Cardiac muscle cell (in vitro differentiated cells and primary cell): ENCODE data around the gene TSEN54. TPM values are rescaled to one million over a fixed set of nuclear protein-coding genes. Genes with fewer than 3 reads are reported as not detected.

Experiments
- DNase-seq, 2 donors: peaks; one replicate each; pipeline versions ENCODE4 v3.0.0 to v3.0.0-alpha.2; 2010 to 2017; ENCODE audit warnings: low read depth in 1 of 2, low spot score in 1 of 2
- H3K27ac ChIP-seq: fragments of 200-600 bp; sonication (generic); 2 replicates; pipeline ENCODE4 v1.5.1; 2016
- H3K27me3 ChIP-seq: fragments of 200-600 bp; sonication (generic); 2 replicates; pipeline ENCODE4 v1.6.0; 2016; ENCODE audit warnings: control low read depth
- H3K36me3 ChIP-seq: fragments of 200-600 bp; sonication (generic); 2 replicates; pipeline ENCODE4 v1.5.1; 2016; ENCODE audit warnings: control low read depth
- H3K4me1 ChIP-seq: fragments of 200-600 bp; sonication (generic); 2 replicates; pipeline ENCODE4 v1.8.1; 2017; ENCODE audit warnings: low read depth, mild to moderate bottlenecking, mixed run types
- H3K4me3 ChIP-seq: fragments of 200-600 bp; sonication (generic); 2 replicates; pipeline ENCODE4 v1.5.1; 2016; ENCODE audit warnings: mild to moderate bottlenecking
- H3K9me3 ChIP-seq: fragments of 200-600 bp; sonication (generic); 2 replicates; pipeline ENCODE4 v1.5.1; 2017; ENCODE audit warnings: low read depth, mild to moderate bottlenecking, control low read depth
- polyA plus RNA-seq: library from polyadenylated mRNA; unstranded; fragments of >200 nt; fragmentation: Nextera tagmentation; extraction: Ambion mirVana; gene quantifications from 2 replicates; pipeline ENCODE4 v1.2.1, GENCODE V29; 2016
- total RNA-seq: library from RNA; depleted of rRNA; stranded (reverse); fragments of >200 nt; gene quantifications from 2 replicates; pipeline ENCODE4 v1.2.3, GENCODE V29; 2016
- TF ChIP-seq, protein P1 (sequence below): IDR thresholded peaks from 2 replicates; pipeline ENCODE4 v1.5.1; 2012; ENCODE audit warnings: low read depth, mild to moderate bottlenecking, low read length

Gene TSEN54
- total and polyA plus RNA-seq, 2 experiments from 2014 or later, result 64.4 to 70.5 TPM

DNA sequence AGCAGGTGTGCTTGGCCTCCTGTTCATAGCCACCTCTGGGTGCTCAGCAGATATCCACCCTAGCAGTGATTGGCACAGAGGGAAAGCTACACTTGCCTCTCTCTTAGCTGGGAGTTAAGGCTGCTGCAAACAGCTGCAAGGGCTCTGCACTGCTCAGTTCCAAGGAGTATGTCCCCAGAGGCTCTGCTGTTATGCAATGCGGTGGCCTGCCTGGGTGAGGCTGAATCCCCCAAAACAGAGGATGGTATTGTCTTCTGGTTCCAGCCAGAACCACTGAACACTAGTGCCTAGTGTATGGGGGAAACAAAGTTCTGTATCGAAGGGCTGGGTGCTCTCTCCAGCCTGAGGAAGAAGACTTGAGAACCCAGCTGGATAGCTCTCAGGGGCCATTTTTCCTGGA lies 43.1 kb upstream of the TSEN54 start:
- no peaks in the 10 kb centered on the region for H3K36me3 ChIP-seq
- no peaks in the 10 kb centered on the region for H3K9me3 ChIP-seq
- no peak overlapping the region for H3K27ac ChIP-seq
- TF ChIP-seq, protein P1, sequence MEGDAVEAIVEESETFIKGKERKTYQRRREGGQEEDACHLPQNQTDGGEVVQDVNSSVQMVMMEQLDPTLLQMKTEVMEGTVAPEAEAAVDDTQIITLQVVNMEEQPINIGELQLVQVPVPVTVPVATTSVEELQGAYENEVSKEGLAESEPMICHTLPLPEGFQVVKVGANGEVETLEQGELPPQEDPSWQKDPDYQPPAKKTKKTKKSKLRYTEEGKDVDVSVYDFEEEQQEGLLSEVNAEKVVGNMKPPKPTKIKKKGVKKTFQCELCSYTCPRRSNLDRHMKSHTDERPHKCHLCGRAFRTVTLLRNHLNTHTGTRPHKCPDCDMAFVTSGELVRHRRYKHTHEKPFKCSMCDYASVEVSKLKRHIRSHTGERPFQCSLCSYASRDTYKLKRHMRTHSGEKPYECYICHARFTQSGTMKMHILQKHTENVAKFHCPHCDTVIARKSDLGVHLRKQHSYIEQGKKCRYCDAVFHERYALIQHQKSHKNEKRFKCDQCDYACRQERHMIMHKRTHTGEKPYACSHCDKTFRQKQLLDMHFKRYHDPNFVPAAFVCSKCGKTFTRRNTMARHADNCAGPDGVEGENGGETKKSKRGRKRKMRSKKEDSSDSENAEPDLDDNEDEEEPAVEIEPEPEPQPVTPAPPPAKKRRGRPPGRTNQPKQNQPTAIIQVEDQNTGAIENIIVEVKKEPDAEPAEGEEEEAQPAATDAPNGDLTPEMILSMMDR, result no peak
- no peak overlapping the region for H3K4me3 ChIP-seq
- peak in 1 of 2 donors; percentile 35 for DNase-seq
- H3K27me3 ChIP-seq, result no peaks in the 10 kb centered on the region
- H3K4me1 ChIP-seq, result peaks cover 35% of the 10 kb centered on the region

DNA sequence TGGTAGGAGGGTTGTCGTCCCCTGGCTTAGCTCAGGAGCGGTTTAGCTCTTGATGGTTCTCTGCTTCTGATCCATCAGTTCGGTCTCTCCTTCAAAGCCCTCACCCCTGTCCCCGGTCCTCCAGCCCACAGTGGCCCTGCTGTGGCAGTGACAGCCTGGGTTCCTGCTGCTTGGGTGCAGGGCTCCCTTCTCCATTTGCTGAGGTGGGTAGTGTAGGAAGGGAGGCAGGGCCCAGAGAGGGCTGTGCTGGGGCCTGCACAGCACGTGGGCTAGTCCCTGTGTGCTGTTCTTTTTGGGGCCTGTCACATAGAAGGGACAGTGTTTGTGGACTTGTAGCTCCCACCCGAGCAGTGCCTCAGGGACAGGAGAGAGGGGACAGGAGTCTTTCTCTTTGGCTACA lies 41.6 kb upstream of the TSEN54 start:
- no peak overlapping the region for H3K4me3 ChIP-seq
- no peak for DNase-seq
- TF ChIP-seq, protein P1, result no peak
- peak overlapping the region; percentile 89 for H3K27ac ChIP-seq
- H3K36me3 ChIP-seq, result no peaks in the 10 kb centered on the region
- no peaks in the 10 kb centered on the region for H3K27me3 ChIP-seq
- H3K4me1 ChIP-seq, result peaks cover 43% of the 10 kb centered on the region
- H3K9me3 ChIP-seq, result no peaks in the 10 kb centered on the region

DNA sequence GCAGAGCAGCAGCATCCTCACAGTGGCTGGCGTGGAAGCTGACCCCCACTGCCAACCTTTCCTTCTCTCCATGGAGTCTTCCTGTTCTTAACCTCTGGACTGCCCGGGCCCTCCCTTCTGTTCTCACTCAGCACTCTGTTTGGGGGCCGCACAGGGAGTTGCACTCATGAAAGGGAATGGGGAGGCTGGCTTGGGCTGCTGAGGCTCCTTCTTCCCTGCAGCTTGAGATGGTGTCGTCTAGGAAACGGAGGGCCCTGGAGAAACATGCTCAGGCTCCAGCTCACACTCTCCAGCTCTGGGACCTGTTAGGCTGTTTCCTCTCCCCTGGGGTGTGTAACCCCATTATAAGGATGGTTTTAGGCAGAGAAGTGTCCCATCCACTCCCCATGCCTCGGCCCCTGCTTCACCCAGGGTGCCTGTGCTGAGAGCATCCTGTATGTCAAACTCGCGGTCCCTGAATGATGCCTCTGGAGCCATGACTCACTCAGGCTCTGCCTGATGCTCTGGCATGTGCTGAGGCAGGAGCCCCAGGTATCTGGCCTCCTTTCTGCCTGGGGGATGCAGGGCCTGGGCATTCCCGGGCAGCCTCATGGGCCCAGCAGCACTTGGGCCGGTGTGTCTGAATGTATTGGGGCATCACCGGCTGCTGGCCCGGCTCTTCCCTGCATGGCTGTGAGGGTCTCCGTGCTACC lies 41.0 kb upstream of the TSEN54 start:
- Histone ChIP-seq H3K9me3 (no peaks in the 10 kb centered on the region), H3K36me3 (no peaks in the 10 kb centered on the region), H3K27ac (peak overlapping the region; percentile 89), H3K4me3 (no peak overlapping the region), H3K27me3 (no peaks in the 10 kb centered on the region), H3K4me1 (peaks cover 43% of the 10 kb centered on the region)
- DNase-seq, result no peak
- TF ChIP-seq, protein P1, result no peak

DNA sequence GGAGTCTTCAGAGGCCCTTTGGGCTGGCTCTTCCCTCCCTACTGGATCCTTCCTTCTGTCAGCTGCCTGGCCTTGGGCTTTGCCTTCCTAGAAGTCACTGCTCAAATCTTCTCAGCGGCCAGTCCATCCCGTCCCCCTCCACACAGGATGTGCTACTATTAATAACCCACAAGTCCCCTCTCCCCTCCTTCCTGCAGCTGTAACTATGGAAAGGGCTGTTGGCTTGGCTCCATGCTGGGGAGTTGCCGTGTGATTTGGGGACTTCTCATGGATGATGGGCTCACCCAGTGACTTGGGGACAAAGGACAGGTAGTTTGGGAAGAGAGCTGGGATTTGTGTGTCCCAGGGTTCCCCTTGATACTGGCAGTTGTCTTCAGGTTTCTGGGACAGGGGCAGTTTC lies 40.5 kb upstream of the TSEN54 start:
- TF ChIP-seq, protein P1, result no peak
- H3K27ac ChIP-seq, result peak overlapping the region; percentile 89
- H3K36me3 ChIP-seq, result no peaks in the 10 kb centered on the region
- H3K9me3 ChIP-seq, result no peaks in the 10 kb centered on the region
- no peak overlapping the region for H3K4me3 ChIP-seq
- H3K4me1 ChIP-seq, result peaks cover 43% of the 10 kb centered on the region
- peak; percentile 58 to 62 for DNase-seq
- H3K27me3 ChIP-seq, result no peaks in the 10 kb centered on the region

DNA sequence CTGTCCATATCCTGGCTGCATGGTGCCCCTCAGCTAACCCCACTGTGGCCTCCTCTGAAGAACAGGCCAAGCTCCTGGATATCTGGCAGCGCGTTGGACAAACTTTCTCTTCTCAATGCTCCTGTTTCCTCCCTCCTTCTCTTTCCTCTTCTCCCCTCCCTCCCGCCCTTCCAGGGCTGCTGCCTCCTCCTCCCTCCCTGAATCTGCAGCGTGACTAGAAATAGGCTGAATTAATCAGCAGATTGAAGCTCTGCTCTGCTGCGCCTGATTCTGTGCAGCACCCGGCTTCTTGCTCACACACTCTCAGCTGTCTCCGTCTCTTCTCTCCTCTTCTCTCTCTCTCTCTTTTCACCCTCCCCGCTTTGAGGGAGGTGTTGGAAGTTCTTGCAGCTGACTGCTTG lies 40.1 kb upstream of the TSEN54 start:
- no peaks in the 10 kb centered on the region for H3K36me3 ChIP-seq

More for the DNA sequence above, 40.1 kb upstream of the TSEN54 start:
- Histone ChIP-seq H3K9me3 (no peaks in the 10 kb centered on the region), H3K4me3 (no peak overlapping the region), H3K27me3 (no peaks in the 10 kb centered on the region), H3K27ac (peak overlapping the region; percentile 89), H3K4me1 (peaks cover 43% of the 10 kb centered on the region)
- TF ChIP-seq, protein P1, result no peak
- DNase-seq, result peak; percentile 43 to 68
